ENCODE results near the gene LAMA2. TPM values are rescaled to one million over a fixed set of nuclear protein-coding genes. Genes with fewer than 3 reads are reported as not detected.

The LAMA2 gene
- total and polyA plus RNA-seq, 4 experiments from 2014 or later: 0.20 to 0.87 (median 0.43) TPM

GRCh38 chr6:128885381-128885780 is 2.4 kb downstream of the LAMA2 start:
- ChIA-PET CTCF (ENCODE audit: partially characterized antibody) (no interaction called here), POLR2A (ENCODE audit: partially characterized antibody) (no interaction called here)
- H3K27me3 Mint-ChIP-seq: peaks cover 10 to 12% of the 10 kb centered on the region in 2 donors
- Histone ChIP-seq H3K4me1 (ENCODE audit: insufficient read depth, low read length) (no peaks in the 10 kb centered on the region), H3K4me3 (ENCODE audit: low read length in 2 of 2) (no peak overlapping the region), H3K36me3 (ENCODE audit: insufficient read depth, low read length) (no peaks in the 10 kb centered on the region), H3K27ac (ENCODE audit: low read depth, low read length) (no peak overlapping the region), H3K9me3 (ENCODE audit: control insufficient read depth in 1 of 2, low read length in 2 of 2) (no peaks in the 10 kb centered on the region), H3K27me3 (ENCODE audit: insufficient read depth, low read length) (no peaks in the 10 kb centered on the region)
- no peaks in the 10 kb centered on the region for H3K36me3 Mint-ChIP-seq
- no peak overlapping the region for H3K4me3 Mint-ChIP-seq
- H3K9me3 Mint-ChIP-seq: no peaks in the 10 kb centered on the region
- H3K27ac Mint-ChIP-seq: no peak overlapping the region
- intact Hi-C loops (cut with micrococcal nuclease): no loop called here
- DNase-seq: no peak
- peaks cover 4 to 6% (median 5%) of the 10 kb centered on the region in 4 donors for H3K4me1 Mint-ChIP-seq

GRCh38 chr6:128886706-128887105 is 3.8 kb downstream of the LAMA2 start:
- POLR2A ChIA-PET (ENCODE audit: partially characterized antibody): no interaction called here
- Mint-ChIP-seq H3K36me3 (no peaks in the 10 kb centered on the region), H3K9me3 (peaks cover 0 to 1% (median 0%) of the 10 kb centered on the region in 8 donors), H3K4me1 (peaks cover 4 to 6% (median 5%) of the 10 kb centered on the region in 4 donors), H3K27me3 (peaks cover 10 to 14% of the 10 kb centered on the region in 2 donors), H3K4me3 (no peak overlapping the region), H3K27ac (no peak overlapping the region)
- Histone ChIP-seq H3K27me3 (ENCODE audit: insufficient read depth, low read length) (no peaks in the 10 kb centered on the region), H3K27ac (ENCODE audit: low read depth, low read length) (no peak overlapping the region), H3K4me1 (ENCODE audit: insufficient read depth, low read length) (no peaks in the 10 kb centered on the region), H3K4me3 (ENCODE audit: low read length in 2 of 2) (no peak overlapping the region), H3K36me3 (ENCODE audit: insufficient read depth, low read length) (no peaks in the 10 kb centered on the region), H3K9me3 (ENCODE audit: control insufficient read depth in 1 of 2, low read length in 2 of 2) (no peaks in the 10 kb centered on the region)
- intact Hi-C loops (cut with micrococcal nuclease): no loop called here
- DNase-seq: no peak
- CTCF ChIA-PET (ENCODE audit: partially characterized antibody): no interaction called here

GRCh38 chr6:128888444-128889175 is 5.7 kb downstream of the LAMA2 start:
- H3K9me3 Mint-ChIP-seq: peaks cover 0 to 1% (median 0%) of the 10 kb centered on the region in 8 donors
- H3K27me3 ChIP-seq (ENCODE audit: insufficient read depth, low read length): no peaks in the 10 kb centered on the region
- no peak overlapping the region for H3K27ac ChIP-seq (ENCODE audit: low read depth, low read length)
- peaks cover 2 to 4% of the 10 kb centered on the region in 2 donors for H3K27me3 Mint-ChIP-seq
- intact Hi-C loops (cut with micrococcal nuclease): no loop called here
- no peak overlapping the region for H3K27ac Mint-ChIP-seq
- H3K4me1 ChIP-seq (ENCODE audit: insufficient read depth, low read length): no peaks in the 10 kb centered on the region
- H3K36me3 Mint-ChIP-seq: no peaks in the 10 kb centered on the region
- H3K9me3 ChIP-seq (ENCODE audit: control insufficient read depth in 1 of 2, low read length in 2 of 2): no peaks in the 10 kb centered on the region
- no peak overlapping the region for H3K4me3 ChIP-seq (ENCODE audit: low read length in 2 of 2)
- DNase-seq: no peak
- H3K4me1 Mint-ChIP-seq: no peaks in the 10 kb centered on the region
- no peaks in the 10 kb centered on the region for H3K36me3 ChIP-seq (ENCODE audit: insufficient read depth, low read length)
- POLR2A ChIA-PET (ENCODE audit: partially characterized antibody): no interaction called here
- H3K4me3 Mint-ChIP-seq: no peak overlapping the region
- CTCF ChIA-PET (ENCODE audit: partially characterized antibody): no interaction called here

GRCh38 chr6:128889870-128890269 is 6.9 kb downstream of the LAMA2 start:
- no peak for DNase-seq
- intact Hi-C loops (cut with micrococcal nuclease): no loop called here
- Mint-ChIP-seq H3K36me3 (no peaks in the 10 kb centered on the region), H3K4me3 (no peak overlapping the region), H3K4me1 (no peaks in the 10 kb centered on the region), H3K27me3 (peaks cover 2 to 4% of the 10 kb centered on the region in 2 donors), H3K27ac (no peak overlapping the region), H3K9me3 (peaks cover 0 to 3% (median 0%) of the 10 kb centered on the region in 8 donors)
- no peaks in the 10 kb centered on the region for H3K9me3 ChIP-seq (ENCODE audit: control insufficient read depth in 1 of 2, low read length in 2 of 2)
- H3K36me3 ChIP-seq (ENCODE audit: insufficient read depth, low read length): no peaks in the 10 kb centered on the region
- CTCF ChIA-PET (ENCODE audit: partially characterized antibody): no interaction called here
- H3K27ac ChIP-seq (ENCODE audit: low read depth, low read length): no peak overlapping the region
- POLR2A ChIA-PET (ENCODE audit: partially characterized antibody): no interaction called here
- no peak overlapping the region for H3K4me3 ChIP-seq (ENCODE audit: low read length in 2 of 2)
- no peaks in the 10 kb centered on the region for H3K4me1 ChIP-seq (ENCODE audit: insufficient read depth, low read length)
- no peaks in the 10 kb centered on the region for H3K27me3 ChIP-seq (ENCODE audit: insufficient read depth, low read length)

GRCh38 chr6:128892079-128892478 is 9.1 kb downstream of the LAMA2 start:
- no peaks in the 10 kb centered on the region for H3K36me3 Mint-ChIP-seq
- H3K27me3 Mint-ChIP-seq: peaks cover 2 to 4% of the 10 kb centered on the region in 2 donors
- Histone ChIP-seq H3K4me3 (ENCODE audit: low read length in 2 of 2) (no peak overlapping the region), H3K36me3 (ENCODE audit: insufficient read depth, low read length) (no peaks in the 10 kb centered on the region), H3K27ac (ENCODE audit: low read depth, low read length) (no peak overlapping the region), H3K27me3 (ENCODE audit: insufficient read depth, low read length) (no peaks in the 10 kb centered on the region), H3K9me3 (ENCODE audit: control insufficient read depth in 1 of 2, low read length in 2 of 2) (no peaks in the 10 kb centered on the region), H3K4me1 (ENCODE audit: insufficient read depth, low read length) (no peaks in the 10 kb centered on the region)
- no peak for DNase-seq
- POLR2A ChIA-PET (ENCODE audit: partially characterized antibody): no interaction called here
- H3K4me1 Mint-ChIP-seq: no peaks in the 10 kb centered on the region
- H3K27ac Mint-ChIP-seq: no peak overlapping the region
- H3K4me3 Mint-ChIP-seq: no peak overlapping the region
- intact Hi-C loops (cut with micrococcal nuclease): no loop called here
- peaks cover 0 to 4% (median 0%) of the 10 kb centered on the region in 8 donors for H3K9me3 Mint-ChIP-seq
- CTCF ChIA-PET (ENCODE audit: partially characterized antibody): interaction anchor here (1.1 kb wide), 1 partner anchor 21 kb away, joined by 3 read pairs; no protein-coding TSS in a partner anchor

- Histone ChIP-seq H3K27ac (ENCODE audit: low read depth, low read length) (no peak overlapping the region), H3K4me1 (ENCODE audit: insufficient read depth, low read length) (no peaks in the 10 kb centered on the region), H3K4me3 (ENCODE audit: low read length in 2 of 2) (no peak overlapping the region), H3K36me3 (ENCODE audit: insufficient read depth, low read length) (no peaks in the 10 kb centered on the region), H3K27me3 (ENCODE audit: insufficient read depth, low read length) (no peaks in the 10 kb centered on the region), H3K9me3 (ENCODE audit: control insufficient read depth in 1 of 2, low read length in 2 of 2) (no peaks in the 10 kb centered on the region)
- DNase-seq: no peak
- H3K9me3 Mint-ChIP-seq: peaks cover 0 to 4% (median 0%) of the 10 kb centered on the region in 8 donors
- no peaks in the 10 kb centered on the region for H3K27me3 Mint-ChIP-seq
- no peak overlapping the region for H3K27ac Mint-ChIP-seq
- ChIA-PET CTCF (ENCODE audit: partially characterized antibody) (no interaction called here), POLR2A (ENCODE audit: partially characterized antibody) (no interaction called here)
- no peaks in the 10 kb centered on the region for H3K36me3 Mint-ChIP-seq
- H3K4me3 Mint-ChIP-seq: no peak overlapping the region
- intact Hi-C loops (cut with micrococcal nuclease): no loop called here
- no peaks in the 10 kb centered on the region for H3K4me1 Mint-ChIP-seq
These were observed 16.6 kb downstream of the LAMA2 start for GRCh38 chr6:128899341-128900050.

- Histone ChIP-seq H3K4me1 (ENCODE audit: insufficient read depth, low read length) (no peaks in the 10 kb centered on the region), H3K9me3 (ENCODE audit: control insufficient read depth in 1 of 2, low read length in 2 of 2) (no peaks in the 10 kb centered on the region), H3K4me3 (ENCODE audit: low read length in 2 of 2) (no peak overlapping the region), H3K36me3 (ENCODE audit: insufficient read depth, low read length) (no peaks in the 10 kb centered on the region), H3K27me3 (ENCODE audit: insufficient read depth, low read length) (no peaks in the 10 kb centered on the region), H3K27ac (ENCODE audit: low read depth, low read length) (no peak overlapping the region)
- ChIA-PET POLR2A (ENCODE audit: partially characterized antibody) (no interaction called here), CTCF (ENCODE audit: partially characterized antibody) (no interaction called here)
- H3K36me3 Mint-ChIP-seq: no peaks in the 10 kb centered on the region
- intact Hi-C loops (cut with micrococcal nuclease): no loop called here
- no peak for DNase-seq
- H3K9me3 Mint-ChIP-seq: peaks cover 0 to 2% (median 0%) of the 10 kb centered on the region in 8 donors
- H3K4me3 Mint-ChIP-seq: no peak overlapping the region
- no peak overlapping the region for H3K27ac Mint-ChIP-seq
- H3K27me3 Mint-ChIP-seq: no peaks in the 10 kb centered on the region
- no peaks in the 10 kb centered on the region for H3K4me1 Mint-ChIP-seq
These were observed 20.8 kb downstream of the LAMA2 start for GRCh38 chr6:128903715-128904114.

All from CD4-positive, alpha-beta memory T cell (primary cell).